GM19455 (cell line): Measurements from ENCODE around the gene SMARCE1.
"Not testable (repeated sequence)": the region's sequence is repeated elsewhere in the genome, so short reads cannot be mapped to it uniquely, and the experiment has no call there.

Experiments
- ATAC-seq: cut with Tn5 transposase; IDR thresholded peaks from one replicate; pipeline ENCODE4 v1.9.1; 2021; ENCODE audit not compliant: unreplicated experiment

SMARCE1 gene

DNA sequence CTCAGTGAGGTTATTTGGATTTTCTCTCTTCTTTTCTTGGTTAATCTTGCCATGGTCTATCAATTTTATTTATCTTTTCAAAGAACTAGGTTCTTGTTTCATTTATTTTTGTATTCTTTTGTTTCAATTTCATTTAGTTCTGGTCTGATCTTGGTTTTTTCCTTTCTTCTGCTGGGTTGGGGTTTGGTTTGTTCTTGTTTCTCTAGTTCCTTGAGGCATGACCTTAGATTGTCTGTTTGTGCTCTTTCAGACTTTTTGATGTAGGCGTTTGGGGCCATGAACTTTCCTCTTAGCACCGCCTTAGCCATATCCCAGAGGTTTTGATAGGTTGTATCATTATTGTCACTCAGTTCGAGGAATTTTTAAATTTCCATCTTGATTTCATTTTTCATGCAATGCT, 61.4 kb downstream of the SMARCE1 start:
- not testable (repeated sequence) for ATAC-seq

DNA sequence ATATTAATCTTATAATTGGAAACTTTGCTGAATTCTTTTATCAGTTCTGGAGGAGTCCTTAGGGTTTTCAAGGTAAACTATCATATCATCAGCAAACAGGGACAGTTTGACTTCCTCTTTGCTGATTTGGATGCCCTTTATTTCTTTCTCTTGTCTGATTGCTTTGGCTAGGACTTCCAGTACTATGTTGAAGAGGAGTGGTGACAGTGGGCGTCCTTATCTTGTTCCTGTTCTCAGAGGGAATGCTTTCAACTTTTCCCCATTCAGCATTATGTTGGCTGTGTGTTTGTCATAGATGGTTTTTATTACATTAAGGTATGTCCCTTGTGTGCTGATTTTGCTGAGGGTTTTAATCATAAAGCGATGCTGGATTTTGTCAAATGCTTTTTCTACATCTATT, 62.7 kb downstream of the SMARCE1 start:
- ATAC-seq, result not testable (repeated sequence)

DNA sequence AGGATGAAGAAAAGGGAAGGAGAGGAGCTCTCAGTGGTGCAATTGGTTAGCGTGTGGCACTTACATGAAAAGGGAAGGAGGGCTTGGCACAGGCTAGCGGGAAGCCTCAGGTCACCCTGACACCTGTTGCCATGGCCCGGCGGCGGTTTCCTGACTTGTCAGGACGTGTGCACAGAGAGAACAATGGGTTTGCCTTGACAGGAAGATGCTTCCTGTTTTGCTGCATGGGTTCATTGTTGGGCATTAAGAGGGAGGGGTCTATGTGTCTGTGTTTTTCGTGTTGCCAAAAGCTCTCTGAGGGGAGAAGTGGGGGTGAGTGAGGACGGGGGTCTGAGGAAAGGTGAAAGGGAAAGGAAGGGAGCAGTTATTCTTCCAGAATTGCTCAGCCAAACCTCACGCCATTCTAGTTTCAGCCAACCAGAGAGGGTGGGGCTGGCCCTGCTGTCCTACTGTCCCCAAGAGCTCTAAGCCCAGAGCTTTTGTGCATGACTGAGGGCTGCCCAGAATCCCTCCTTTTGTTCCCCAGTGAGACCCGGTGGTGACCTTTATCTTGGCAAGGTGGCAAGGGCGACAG, 65.2 kb downstream of the SMARCE1 start:
- peak; percentile 78 for ATAC-seq

DNA sequence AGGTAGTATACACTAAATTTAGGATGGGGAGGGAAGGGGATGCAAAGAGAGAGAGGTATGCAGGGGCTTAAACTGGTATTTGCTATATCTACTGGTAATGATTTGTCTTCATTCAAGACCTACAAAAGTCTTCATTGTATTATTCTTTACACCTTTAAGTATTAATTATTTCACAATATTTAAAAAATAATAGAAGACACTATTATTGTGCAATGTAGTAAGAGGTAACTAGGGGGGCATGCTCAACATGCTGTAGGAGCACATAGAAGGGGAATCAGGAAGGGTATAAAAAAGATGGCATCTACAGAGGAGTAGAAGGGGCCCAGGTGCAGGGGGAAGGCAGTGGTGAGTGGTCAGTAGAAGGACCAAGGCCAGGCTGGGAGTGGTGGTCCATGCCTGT, 67.5 kb downstream of the SMARCE1 start:
- no peak for ATAC-seq

DNA sequence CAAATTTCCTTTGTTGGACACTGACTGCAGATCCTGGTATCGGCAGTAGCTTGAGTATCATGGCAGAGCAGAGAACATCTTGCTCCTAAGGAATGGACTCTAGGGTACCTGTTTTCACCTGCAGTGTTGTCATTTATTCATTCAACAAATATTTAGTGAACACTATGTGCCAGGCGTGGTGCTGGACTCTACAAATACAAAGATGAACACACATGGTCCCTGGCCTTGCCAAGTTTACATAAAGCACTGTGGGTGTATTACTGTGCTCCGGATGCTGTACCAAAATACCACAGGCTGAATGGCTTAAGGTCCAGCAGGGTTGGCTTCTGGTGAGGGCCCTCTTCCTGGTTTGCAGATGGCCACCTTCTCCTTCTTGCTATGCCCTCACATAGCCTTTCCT, 68.1 kb downstream of the SMARCE1 start:
- no peak for ATAC-seq

DNA sequence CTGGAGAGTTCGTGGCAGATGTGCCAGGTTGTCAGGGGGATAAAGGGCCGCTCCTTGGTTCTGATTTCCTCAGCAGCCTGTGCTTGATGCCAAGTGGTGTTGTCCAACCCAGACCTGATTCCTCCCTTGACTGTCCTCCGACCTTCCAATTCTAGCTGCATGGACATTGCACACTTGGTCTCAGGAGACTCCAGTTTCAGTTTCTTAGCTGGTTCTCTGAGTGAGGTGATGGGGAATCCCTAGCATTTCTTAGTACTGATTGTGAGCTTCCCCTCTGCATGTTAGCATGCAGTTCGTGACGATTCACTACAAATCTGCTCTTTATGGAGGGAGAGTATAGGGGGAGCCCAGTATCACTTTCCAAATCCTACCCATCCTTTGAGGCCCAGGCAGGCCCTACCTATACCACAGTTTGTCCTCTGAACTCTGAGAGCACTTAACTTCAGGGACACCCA, 70.0 kb downstream of the SMARCE1 start:
- peak; percentile 44 for ATAC-seq

DNA sequence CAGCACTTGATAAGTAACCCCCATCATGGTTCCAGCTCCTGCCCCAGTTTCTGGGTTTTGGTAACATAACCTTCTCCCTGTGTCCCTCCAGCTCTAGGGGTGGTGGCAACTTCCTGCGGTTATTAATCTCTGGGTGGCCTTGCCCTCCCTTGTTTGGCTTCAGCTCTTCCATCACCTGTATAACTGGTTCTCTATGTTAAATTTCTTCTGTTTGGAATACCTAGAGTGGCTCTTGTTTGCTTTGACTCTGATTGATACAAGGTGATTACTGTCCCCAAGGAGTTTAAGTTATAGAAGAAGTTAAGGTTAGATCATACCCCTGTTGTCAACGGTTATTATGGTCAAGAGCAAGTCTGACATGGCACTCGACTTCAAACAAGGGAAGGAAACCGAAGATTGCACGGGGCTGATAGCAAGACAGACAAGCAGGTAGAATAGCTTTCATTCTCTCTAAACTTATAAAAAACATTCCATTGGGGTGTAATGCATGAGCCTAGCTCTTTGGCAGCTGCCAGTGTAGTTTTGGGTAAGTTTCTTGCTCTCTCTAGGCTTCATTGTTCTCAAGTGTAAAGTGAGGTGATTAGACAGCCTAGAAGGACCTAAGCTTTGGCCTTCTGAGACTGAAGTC, 71.4 kb downstream of the SMARCE1 start:
- ATAC-seq, result no peak
